ENCODE results near the gene DNAH2. TPM values are rescaled to one million over a fixed set of nuclear protein-coding genes. Genes with fewer than 3 reads are reported as not detected.
A peak's percentile ranks its signal among the peaks of the same experiment; 100 is the strongest.

The DNAH2 gene
- total and polyA plus RNA-seq, 9 of the 15 experiments (the other 6 are each of a cell fraction or from before 2014, with no cell fraction given): 0.03 TPM; not detected in 8

DNA sequence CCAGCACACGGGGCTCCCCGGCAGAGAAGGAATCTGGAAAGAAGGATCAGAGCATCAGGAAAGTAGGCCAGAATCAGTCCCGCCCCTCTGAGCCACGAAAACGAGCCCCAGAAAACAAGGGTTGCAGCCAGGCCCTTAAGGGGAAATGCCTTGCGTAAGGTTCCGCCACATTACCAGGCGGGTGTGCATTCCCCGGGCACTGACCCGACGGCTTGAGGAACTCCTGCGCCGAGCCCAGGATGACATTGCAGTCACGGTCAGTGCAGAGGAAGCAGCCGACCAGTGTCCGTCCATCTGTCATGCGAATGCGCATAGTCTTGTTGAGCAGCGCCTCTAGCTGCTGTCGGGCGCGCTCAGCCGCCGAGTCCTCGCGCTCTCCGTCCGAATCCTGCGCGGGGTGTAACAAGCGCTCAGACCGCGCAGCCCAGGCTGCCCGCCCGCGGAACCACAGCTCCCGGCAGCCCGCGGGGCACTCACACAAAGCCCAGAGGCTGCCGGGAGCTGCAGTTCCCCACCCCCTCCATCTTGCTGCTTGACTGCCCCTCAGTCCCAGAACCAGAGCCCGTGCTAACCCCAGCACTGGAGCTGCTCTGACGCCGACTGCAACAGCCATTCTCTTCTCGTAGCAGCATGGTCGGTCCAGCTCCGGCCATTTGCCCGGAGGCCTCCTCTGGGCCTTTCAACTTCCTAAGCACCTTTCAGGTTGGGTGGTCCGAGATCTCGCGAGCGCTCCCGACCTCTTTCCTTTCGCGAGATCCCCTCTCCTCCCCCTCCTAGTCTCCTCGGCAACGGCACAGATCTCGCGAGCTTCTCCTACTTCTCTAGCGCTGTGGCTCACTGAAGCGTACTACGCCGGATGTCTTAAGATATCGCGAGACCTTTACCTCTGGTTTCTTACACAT, 139.5 kb downstream of the DNAH2 start, which contains the start of gene NAA38 (continued):
- TF ChIP-seq, protein P1, sequence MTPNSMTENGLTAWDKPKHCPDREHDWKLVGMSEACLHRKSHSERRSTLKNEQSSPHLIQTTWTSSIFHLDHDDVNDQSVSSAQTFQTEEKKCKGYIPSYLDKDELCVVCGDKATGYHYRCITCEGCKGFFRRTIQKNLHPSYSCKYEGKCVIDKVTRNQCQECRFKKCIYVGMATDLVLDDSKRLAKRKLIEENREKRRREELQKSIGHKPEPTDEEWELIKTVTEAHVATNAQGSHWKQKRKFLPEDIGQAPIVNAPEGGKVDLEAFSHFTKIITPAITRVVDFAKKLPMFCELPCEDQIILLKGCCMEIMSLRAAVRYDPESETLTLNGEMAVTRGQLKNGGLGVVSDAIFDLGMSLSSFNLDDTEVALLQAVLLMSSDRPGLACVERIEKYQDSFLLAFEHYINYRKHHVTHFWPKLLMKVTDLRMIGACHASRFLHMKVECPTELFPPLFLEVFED (CRISPR knock-in tag; conservative IDR thresholded peaks at IDR 0.05): no peak
- TF ChIP-seq ZSCAN32 (CRISPR knock-in tag; IDR thresholded peaks at IDR 0.05) (no peak), SRSF9 (IDR thresholded peaks at IDR 0.05; ENCODE audit: borderline replicate concordance, low read depth, low read length) (no peak), CREM (IDR thresholded peaks at IDR 0.05; ENCODE audit: low read depth) (peak; percentile 82), HNRNPUL1 (IDR thresholded peaks at IDR 0.05; ENCODE audit: low read length) (no peak), SMARCC2 (IDR thresholded peaks at IDR 0.05; ENCODE audit: low read depth) (no peak)
- TF ChIP-seq, protein P2, sequence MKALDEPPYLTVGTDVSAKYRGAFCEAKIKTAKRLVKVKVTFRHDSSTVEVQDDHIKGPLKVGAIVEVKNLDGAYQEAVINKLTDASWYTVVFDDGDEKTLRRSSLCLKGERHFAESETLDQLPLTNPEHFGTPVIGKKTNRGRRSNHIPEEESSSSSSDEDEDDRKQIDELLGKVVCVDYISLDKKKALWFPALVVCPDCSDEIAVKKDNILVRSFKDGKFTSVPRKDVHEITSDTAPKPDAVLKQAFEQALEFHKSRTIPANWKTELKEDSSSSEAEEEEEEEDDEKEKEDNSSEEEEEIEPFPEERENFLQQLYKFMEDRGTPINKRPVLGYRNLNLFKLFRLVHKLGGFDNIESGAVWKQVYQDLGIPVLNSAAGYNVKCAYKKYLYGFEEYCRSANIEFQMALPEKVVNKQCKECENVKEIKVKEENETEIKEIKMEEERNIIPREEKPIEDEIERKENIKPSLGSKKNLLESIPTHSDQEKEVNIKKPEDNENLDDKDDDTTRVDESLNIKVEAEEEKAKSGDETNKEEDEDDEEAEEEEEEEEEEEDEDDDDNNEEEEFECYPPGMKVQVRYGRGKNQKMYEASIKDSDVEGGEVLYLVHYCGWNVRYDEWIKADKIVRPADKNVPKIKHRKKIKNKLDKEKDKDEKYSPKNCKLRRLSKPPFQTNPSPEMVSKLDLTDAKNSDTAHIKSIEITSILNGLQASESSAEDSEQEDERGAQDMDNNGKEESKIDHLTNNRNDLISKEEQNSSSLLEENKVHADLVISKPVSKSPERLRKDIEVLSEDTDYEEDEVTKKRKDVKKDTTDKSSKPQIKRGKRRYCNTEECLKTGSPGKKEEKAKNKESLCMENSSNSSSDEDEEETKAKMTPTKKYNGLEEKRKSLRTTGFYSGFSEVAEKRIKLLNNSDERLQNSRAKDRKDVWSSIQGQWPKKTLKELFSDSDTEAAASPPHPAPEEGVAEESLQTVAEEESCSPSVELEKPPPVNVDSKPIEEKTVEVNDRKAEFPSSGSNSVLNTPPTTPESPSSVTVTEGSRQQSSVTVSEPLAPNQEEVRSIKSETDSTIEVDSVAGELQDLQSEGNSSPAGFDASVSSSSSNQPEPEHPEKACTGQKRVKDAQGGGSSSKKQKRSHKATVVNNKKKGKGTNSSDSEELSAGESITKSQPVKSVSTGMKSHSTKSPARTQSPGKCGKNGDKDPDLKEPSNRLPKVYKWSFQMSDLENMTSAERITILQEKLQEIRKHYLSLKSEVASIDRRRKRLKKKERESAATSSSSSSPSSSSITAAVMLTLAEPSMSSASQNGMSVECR (CRISPR knock-in tag; IDR thresholded peaks at IDR 0.05): peak; percentile 16; the same call in 1 of the 2 replicates
- TF ChIP-seq, protein P3, sequence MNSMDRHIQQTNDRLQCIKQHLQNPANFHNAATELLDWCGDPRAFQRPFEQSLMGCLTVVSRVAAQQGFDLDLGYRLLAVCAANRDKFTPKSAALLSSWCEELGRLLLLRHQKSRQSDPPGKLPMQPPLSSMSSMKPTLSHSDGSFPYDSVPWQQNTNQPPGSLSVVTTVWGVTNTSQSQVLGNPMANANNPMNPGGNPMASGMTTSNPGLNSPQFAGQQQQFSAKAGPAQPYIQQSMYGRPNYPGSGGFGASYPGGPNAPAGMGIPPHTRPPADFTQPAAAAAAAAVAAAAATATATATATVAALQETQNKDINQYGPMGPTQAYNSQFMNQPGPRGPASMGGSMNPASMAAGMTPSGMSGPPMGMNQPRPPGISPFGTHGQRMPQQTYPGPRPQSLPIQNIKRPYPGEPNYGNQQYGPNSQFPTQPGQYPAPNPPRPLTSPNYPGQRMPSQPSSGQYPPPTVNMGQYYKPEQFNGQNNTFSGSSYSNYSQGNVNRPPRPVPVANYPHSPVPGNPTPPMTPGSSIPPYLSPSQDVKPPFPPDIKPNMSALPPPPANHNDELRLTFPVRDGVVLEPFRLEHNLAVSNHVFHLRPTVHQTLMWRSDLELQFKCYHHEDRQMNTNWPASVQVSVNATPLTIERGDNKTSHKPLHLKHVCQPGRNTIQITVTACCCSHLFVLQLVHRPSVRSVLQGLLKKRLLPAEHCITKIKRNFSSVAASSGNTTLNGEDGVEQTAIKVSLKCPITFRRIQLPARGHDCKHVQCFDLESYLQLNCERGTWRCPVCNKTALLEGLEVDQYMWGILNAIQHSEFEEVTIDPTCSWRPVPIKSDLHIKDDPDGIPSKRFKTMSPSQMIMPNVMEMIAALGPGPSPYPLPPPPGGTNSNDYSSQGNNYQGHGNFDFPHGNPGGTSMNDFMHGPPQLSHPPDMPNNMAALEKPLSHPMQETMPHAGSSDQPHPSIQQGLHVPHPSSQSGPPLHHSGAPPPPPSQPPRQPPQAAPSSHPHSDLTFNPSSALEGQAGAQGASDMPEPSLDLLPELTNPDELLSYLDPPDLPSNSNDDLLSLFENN (IDR thresholded peaks at IDR 0.05; ENCODE audit: low read depth in 2 of 2, low read length in 2 of 2): 0 out of 4 replicates have a peak, but pooled peaks of 1 of the 2 experiments have one; percentile 7
- TF ChIP-seq, protein P4, sequence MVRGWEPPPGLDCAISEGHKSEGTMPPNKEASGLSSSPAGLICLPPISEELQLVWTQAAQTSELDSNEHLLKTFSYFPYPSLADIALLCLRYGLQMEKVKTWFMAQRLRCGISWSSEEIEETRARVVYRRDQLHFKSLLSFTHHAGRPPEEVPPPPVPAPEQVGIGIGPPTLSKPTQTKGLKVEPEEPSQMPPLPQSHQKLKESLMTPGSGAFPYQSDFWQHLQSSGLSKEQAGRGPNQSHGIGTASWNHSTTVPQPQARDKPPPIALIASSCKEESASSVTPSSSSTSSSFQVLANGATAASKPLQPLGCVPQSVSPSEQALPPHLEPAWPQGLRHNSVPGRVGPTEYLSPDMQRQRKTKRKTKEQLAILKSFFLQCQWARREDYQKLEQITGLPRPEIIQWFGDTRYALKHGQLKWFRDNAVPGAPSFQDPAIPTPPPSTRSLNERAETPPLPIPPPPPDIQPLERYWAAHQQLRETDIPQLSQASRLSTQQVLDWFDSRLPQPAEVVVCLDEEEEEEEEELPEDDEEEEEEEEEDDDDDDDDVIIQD (CRISPR knock-in tag; IDR thresholded peaks at IDR 0.05): no peak
- TF ChIP-seq, protein P5, sequence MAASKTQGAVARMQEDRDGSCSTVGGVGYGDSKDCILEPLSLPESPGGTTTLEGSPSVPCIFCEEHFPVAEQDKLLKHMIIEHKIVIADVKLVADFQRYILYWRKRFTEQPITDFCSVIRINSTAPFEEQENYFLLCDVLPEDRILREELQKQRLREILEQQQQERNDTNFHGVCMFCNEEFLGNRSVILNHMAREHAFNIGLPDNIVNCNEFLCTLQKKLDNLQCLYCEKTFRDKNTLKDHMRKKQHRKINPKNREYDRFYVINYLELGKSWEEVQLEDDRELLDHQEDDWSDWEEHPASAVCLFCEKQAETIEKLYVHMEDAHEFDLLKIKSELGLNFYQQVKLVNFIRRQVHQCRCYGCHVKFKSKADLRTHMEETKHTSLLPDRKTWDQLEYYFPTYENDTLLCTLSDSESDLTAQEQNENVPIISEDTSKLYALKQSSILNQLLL (CRISPR knock-in tag; IDR thresholded peaks at IDR 0.05; ENCODE audit: borderline replicate concordance): no peak
- TF ChIP-seq, protein P6, sequence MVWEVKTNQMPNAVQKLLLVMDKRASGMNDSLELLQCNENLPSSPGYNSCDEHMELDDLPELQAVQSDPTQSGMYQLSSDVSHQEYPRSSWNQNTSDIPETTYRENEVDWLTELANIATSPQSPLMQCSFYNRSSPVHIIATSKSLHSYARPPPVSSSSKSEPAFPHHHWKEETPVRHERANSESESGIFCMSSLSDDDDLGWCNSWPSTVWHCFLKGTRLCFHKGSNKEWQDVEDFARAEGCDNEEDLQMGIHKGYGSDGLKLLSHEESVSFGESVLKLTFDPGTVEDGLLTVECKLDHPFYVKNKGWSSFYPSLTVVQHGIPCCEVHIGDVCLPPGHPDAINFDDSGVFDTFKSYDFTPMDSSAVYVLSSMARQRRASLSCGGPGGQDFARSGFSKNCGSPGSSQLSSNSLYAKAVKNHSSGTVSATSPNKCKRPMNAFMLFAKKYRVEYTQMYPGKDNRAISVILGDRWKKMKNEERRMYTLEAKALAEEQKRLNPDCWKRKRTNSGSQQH (CRISPR knock-in tag; IDR thresholded peaks at IDR 0.05): no peak

Data from K562 (cell line).